T follicular helper cell (primary cell): Measurements from ENCODE around the gene PAFAH2.
"Not testable (repeated sequence)": the region's sequence is repeated elsewhere in the genome, so short reads cannot be mapped to it uniquely, and the experiment has no call there.

ENCODE experiments used
- DNase-seq: peaks from one replicate; pipeline ENCODE4 v3.0.0-alpha.2; 2020; ENCODE audit warnings: low read depth

The PAFAH2 gene

GRCh38 chr1:25932811-25933400 is 65.0 kb downstream of the PAFAH2 start:
- not testable (repeated sequence) for DNase-seq

DNA sequence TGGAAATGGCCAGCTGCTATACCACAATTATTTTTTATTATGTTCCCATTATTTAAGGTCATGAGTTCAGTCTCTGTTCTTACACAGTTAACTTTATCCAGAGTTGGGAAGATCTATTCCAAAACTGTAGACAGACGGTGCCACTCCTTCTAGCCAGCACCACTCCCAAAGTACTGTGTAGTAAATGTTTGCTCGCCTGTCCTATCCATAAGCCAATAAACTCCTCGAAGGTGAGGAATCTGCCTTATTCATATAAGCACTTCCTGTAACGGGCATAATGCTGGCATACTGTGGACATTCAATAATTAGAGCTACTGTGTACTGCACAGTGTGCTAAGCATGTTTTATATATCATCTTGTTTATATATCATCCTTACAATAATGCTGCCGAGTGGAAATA is 65.5 kb downstream of the PAFAH2 start:
- no peak for DNase-seq

- no peak for DNase-seq
Observed at GRCh38 chr1:25929016-25929415, 68.8 kb downstream of the PAFAH2 start.

- DNase-seq, result no peak
Observed at GRCh38 chr1:25927521-25928265, 70.2 kb downstream of the PAFAH2 start.

GRCh38 chr1:25926731-25927496 is 70.9 kb downstream of the PAFAH2 start:
- no peak for DNase-seq

DNA sequence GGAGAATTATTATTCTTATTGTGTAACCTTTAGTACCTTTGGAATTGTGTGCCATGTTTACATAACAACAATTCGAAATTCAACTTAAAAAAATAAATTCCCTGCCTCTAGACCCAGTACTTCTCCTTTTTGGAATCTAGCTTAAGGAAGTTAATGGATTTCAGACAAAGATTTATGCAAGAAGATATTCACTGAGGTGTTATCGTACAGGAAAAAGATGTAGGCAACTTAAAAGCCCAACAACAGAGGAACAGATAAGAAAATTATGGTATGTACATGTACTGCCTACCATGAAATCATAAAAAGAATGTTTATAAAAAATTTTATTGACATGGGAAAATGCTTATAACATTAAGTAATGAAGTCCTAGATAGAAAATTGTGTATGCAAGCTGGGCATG is 73.4 kb downstream of the PAFAH2 start:
- DNase-seq, result no peak

- no peak for DNase-seq
Observed at GRCh38 chr1:25922971-25923552, 74.8 kb downstream of the PAFAH2 start.

DNA sequence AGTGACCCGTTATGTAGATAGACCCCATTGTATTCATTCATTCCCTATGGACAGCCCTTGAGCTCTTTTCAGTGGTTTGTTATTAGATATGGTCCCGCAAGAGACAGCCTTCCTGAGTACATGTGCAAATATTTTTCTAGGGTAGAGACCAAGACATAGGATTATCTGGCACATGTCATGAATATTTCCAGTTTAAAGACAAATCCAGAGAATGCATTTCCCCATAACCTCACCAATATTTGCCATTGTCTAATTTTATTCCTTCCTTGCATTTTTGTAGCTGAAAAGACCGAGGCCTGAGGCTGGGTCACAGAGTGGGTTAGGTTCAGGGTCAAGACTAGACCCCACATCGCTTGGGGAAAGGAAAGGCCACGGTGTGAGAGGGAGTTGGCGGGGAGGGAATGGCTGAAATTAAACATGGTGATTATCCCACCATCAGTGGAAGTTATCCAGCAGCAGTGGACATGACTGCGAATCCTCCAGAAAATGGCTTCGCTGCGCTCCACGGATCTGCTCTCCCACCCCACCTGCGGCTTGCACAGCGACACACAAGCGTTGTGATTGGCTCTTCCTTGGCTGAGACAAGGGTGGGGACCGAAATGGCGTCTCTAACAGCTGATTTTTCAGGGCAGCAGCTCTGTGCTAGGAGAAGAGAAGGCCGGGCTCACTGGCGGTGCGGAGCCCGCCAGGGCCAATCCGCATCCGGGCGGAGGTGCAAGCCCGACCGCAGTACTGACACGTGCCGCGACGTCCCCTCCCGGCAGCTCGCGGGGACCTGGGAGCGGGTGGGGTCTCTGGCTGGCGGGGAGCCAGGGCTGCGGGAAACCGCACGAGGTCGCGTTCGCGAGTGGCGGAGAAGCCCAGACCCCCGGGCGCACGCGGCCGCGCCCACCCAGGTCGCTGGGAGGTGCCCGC is 75.5 kb downstream of the PAFAH2 start:
- peak; percentile 22 for DNase-seq

GRCh38 chr1:25918615-25919014 is 79.2 kb downstream of the PAFAH2 start:
- DNase-seq, result no peak

- DNase-seq, result no peak
Observed at GRCh38 chr1:25917996-25918395, 79.9 kb downstream of the PAFAH2 start.

DNA sequence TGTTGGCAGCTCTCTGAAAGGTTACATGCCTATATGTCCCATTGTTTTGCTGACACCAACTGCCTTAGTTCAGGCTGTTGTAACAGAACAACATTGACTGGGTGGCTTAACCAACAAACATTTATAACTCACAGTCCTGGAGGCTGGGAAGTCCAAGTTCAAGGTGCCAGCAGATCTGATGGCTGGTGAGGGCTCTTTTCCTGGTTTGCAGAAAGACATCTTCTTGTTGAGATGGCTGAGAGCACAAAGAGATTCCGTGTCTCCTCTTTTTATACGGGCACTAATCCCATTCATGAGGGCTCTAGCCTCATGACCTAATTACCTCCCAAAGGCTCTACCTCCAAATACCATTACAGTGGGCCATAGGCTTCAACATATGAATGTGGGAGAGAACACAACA is 81.4 kb downstream of the PAFAH2 start:
- no peak for DNase-seq

- no peak for DNase-seq
Observed at GRCh38 chr1:25914074-25914995, 83.5 kb downstream of the PAFAH2 start.

- no peak for DNase-seq
Observed at GRCh38 chr1:25913206-25913605, 84.7 kb downstream of the PAFAH2 start.

- no peak for DNase-seq
Observed at GRCh38 chr1:25912076-25912831, 85.6 kb downstream of the PAFAH2 start.

- no peak for DNase-seq
Observed at GRCh38 chr1:25911162-25911561, 86.7 kb downstream of the PAFAH2 start.
